COR-L47 (cell line): Measurements from ENCODE around the gene AKIRIN2.
"Not testable (repeated sequence)": the region's sequence is repeated elsewhere in the genome, so short reads cannot be mapped to it uniquely, and the experiment has no call there.

ENCODE experiments used
- DNase-seq: peaks from one replicate; lab custom pipeline; 2025; lab: John Stamatoyannopoulos, UW

AKIRIN2 gene

GRCh38 chr6:87687296-87687695 is 14.7 kb downstream of the AKIRIN2 start:
- no peak for DNase-seq

GRCh38 chr6:87686636-87687205 is 15.3 kb downstream of the AKIRIN2 start:
- DNase-seq = not testable (repeated sequence)

- no peak for DNase-seq
Measured at GRCh38 chr6:87684895-87685654, 17.0 kb downstream of the AKIRIN2 start.

- no peak for DNase-seq
Measured at GRCh38 chr6:87683890-87684289, 18.1 kb downstream of the AKIRIN2 start.

- no peak for DNase-seq
Measured at GRCh38 chr6:87682310-87682709, 19.7 kb downstream of the AKIRIN2 start.

- DNase-seq = no peak
Measured at GRCh38 chr6:87675004-87675681, 26.9 kb downstream of the AKIRIN2 start.

GRCh38 chr6:87674290-87674689 is 27.7 kb downstream of the AKIRIN2 start:
- DNase-seq = no peak

- DNase-seq = no peak
Measured at GRCh38 chr6:87673237-87673636, 28.8 kb downstream of the AKIRIN2 start.

GRCh38 chr6:87672641-87673040 is 29.4 kb downstream of the AKIRIN2 start:
- no peak for DNase-seq

GRCh38 chr6:87671555-87672029 is 30.4 kb downstream of the AKIRIN2 start:
- DNase-seq = no peak

GRCh38 chr6:87670707-87671106 is 31.3 kb downstream of the AKIRIN2 start:
- no peak for DNase-seq

GRCh38 chr6:87669051-87669450 is 33.0 kb downstream of the AKIRIN2 start:
- no peak for DNase-seq

- no peak for DNase-seq
Measured at GRCh38 chr6:87668013-87668412, 34.0 kb downstream of the AKIRIN2 start.

- DNase-seq = no peak
Measured at GRCh38 chr6:87667032-87667431, 35.0 kb downstream of the AKIRIN2 start.

GRCh38 chr6:87664921-87665485 is 37.0 kb downstream of the AKIRIN2 start:
- DNase-seq = no peak

- DNase-seq = no peak
Measured at GRCh38 chr6:87663434-87663833, 38.6 kb downstream of the AKIRIN2 start.

GRCh38 chr6:87661503-87661902 is 40.5 kb downstream of the AKIRIN2 start:
- DNase-seq = no peak

GRCh38 chr6:87661016-87661415 is 41.0 kb downstream of the AKIRIN2 start:
- DNase-seq = no peak

GRCh38 chr6:87660226-87660911 is 41.7 kb downstream of the AKIRIN2 start:
- no peak for DNase-seq

- DNase-seq = no peak
Measured at GRCh38 chr6:87658516-87658915, 43.5 kb downstream of the AKIRIN2 start.

GRCh38 chr6:87656857-87657256 is 45.2 kb downstream of the AKIRIN2 start:
- no peak for DNase-seq

- DNase-seq = no peak
Measured at GRCh38 chr6:87655824-87656223, 46.2 kb downstream of the AKIRIN2 start.
